ENCODE results near the gene LLCFC1. TPM values are rescaled to one million over a fixed set of nuclear protein-coding genes. Genes with fewer than 3 reads are reported as not detected.

The LLCFC1 gene
- total and polyA plus RNA-seq, 2 of the 8 experiments (the other 6 are each of a cell fraction or from before 2014, with no cell fraction given) = not detected

DNA sequence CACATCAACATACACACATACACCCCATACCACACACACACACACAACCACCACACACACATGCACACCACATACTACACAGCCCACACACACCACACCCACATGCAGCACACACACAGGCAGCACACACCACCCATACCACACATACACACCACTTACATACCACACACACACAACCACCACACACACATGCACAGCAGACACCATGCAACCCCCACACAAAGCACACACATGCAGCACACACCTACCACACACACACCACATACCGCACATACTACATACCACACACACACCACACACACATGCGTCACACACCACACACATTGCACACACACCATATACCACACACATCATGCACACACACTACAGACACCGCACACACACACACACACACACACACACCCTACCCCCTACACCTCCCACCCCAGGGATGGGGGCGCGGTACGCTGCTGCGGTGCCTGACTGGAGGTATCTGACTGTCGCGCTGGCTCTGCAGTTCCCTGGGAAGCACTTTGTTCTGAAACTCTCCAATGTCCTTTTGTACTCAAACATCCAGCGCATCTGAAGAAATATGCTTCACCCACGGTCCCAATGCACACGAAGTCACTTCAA lies 48.3 kb upstream of the LLCFC1 start (continued):
- TF ChIP-seq, protein P1, sequence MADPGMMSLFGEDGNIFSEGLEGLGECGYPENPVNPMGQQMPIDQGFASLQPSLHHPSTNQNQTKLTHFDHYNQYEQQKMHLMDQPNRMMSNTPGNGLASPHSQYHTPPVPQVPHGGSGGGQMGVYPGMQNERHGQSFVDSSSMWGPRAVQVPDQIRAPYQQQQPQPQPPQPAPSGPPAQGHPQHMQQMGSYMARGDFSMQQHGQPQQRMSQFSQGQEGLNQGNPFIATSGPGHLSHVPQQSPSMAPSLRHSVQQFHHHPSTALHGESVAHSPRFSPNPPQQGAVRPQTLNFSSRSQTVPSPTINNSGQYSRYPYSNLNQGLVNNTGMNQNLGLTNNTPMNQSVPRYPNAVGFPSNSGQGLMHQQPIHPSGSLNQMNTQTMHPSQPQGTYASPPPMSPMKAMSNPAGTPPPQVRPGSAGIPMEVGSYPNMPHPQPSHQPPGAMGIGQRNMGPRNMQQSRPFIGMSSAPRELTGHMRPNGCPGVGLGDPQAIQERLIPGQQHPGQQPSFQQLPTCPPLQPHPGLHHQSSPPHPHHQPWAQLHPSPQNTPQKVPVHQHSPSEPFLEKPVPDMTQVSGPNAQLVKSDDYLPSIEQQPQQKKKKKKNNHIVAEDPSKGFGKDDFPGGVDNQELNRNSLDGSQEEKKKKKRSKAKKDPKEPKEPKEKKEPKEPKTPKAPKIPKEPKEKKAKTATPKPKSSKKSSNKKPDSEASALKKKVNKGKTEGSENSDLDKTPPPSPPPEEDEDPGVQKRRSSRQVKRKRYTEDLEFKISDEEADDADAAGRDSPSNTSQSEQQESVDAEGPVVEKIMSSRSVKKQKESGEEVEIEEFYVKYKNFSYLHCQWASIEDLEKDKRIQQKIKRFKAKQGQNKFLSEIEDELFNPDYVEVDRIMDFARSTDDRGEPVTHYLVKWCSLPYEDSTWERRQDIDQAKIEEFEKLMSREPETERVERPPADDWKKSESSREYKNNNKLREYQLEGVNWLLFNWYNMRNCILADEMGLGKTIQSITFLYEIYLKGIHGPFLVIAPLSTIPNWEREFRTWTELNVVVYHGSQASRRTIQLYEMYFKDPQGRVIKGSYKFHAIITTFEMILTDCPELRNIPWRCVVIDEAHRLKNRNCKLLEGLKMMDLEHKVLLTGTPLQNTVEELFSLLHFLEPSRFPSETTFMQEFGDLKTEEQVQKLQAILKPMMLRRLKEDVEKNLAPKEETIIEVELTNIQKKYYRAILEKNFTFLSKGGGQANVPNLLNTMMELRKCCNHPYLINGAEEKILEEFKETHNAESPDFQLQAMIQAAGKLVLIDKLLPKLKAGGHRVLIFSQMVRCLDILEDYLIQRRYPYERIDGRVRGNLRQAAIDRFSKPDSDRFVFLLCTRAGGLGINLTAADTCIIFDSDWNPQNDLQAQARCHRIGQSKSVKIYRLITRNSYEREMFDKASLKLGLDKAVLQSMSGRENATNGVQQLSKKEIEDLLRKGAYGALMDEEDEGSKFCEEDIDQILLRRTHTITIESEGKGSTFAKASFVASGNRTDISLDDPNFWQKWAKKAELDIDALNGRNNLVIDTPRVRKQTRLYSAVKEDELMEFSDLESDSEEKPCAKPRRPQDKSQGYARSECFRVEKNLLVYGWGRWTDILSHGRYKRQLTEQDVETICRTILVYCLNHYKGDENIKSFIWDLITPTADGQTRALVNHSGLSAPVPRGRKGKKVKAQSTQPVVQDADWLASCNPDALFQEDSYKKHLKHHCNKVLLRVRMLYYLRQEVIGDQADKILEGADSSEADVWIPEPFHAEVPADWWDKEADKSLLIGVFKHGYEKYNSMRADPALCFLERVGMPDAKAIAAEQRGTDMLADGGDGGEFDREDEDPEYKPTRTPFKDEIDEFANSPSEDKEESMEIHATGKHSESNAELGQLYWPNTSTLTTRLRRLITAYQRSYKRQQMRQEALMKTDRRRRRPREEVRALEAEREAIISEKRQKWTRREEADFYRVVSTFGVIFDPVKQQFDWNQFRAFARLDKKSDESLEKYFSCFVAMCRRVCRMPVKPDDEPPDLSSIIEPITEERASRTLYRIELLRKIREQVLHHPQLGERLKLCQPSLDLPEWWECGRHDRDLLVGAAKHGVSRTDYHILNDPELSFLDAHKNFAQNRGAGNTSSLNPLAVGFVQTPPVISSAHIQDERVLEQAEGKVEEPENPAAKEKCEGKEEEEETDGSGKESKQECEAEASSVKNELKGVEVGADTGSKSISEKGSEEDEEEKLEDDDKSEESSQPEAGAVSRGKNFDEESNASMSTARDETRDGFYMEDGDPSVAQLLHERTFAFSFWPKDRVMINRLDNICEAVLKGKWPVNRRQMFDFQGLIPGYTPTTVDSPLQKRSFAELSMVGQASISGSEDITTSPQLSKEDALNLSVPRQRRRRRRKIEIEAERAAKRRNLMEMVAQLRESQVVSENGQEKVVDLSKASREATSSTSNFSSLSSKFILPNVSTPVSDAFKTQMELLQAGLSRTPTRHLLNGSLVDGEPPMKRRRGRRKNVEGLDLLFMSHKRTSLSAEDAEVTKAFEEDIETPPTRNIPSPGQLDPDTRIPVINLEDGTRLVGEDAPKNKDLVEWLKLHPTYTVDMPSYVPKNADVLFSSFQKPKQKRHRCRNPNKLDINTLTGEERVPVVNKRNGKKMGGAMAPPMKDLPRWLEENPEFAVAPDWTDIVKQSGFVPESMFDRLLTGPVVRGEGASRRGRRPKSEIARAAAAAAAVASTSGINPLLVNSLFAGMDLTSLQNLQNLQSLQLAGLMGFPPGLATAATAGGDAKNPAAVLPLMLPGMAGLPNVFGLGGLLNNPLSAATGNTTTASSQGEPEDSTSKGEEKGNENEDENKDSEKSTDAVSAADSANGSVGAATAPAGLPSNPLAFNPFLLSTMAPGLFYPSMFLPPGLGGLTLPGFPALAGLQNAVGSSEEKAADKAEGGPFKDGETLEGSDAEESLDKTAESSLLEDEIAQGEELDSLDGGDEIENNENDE (IDR thresholded peaks at IDR 0.05; ENCODE audit: insufficient replicate concordance, low read length) = no peak
- no peak for TF ChIP-seq RFX5 (IDR thresholded peaks at IDR 0.05; ENCODE audit: borderline replicate concordance, low read depth, low read length)
- no peak for TF ChIP-seq PHF8 (conservative IDR thresholded peaks at IDR 0.05; ENCODE audit: low read depth, low read length)
